ENCODE measurements around the gene NT5M.
"Not testable (repeated sequence)": the region's sequence is repeated elsewhere in the genome, so short reads cannot be mapped to it uniquely, and the experiment has no call there.

Gene NT5M

DNA sequence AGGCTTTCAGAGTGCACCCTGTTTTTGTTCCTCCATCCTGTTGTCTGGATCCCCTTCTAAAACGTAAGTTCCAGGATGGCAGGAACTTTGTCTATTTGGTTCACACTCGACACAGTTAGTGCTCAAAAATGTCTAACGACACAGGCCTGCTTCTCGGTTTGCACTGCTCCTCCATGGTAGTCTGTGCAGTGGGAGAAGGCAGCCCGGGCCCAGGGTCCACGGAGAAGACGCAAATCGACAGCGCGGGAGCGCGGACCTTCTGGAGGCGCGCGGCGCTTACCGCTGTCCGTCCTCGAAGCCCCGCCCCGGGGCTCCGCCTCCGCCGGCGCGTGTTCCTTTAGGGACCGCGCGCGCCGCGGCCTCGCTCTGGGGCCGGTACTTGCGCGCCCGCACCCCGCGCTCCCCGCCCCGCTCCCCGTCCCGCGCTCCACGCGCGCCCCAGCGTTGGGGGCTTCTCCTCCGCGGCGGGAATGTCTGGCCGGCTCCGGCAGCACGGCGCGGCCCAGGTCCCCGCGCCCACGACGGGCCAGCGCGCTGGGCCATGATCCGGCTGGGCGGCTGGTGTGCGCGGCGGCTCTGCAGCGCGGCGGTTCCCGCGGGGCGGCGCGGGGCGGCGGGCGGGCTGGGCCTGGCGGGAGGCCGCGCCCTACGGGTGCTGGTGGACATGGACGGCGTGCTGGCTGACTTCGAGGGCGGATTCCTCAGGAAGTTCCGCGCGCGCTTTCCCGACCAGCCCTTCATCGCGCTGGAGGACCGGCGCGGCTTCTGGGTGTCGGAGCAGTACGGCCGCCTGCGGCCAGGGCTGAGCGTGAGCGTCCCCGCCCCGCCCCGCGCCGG, at the start of gene NT5M:
Gene NT5M, plus strand, starts transcription at position 364 of the 837 bp plus-strand sequence. Its CDS starts 178 bp downstream, at position 542.
- no peaks in the 10 kb centered on the region for H3K27me3 ChIP-seq (ENCODE audit: control insufficient read depth in 1 of 2, insufficient read depth in 2 of 2, low read length in 2 of 2)
- peaks cover 18% of the 10 kb centered on the region for H3K4me1 ChIP-seq (ENCODE audit: control insufficient read depth, insufficient read depth, low read length)
- peak within 1 kb of the TSS; percentile 41 for H3K27ac ChIP-seq (ENCODE audit: low read length)
- no peaks in the 10 kb centered on the region for H3K9me3 ChIP-seq (ENCODE audit: control insufficient read depth in 2 of 2, low read length in 2 of 2)
- peak within 1 kb of the TSS; percentile 39 to 48 for H3K9ac ChIP-seq (ENCODE audit: low read length in 2 of 2)
- H3K36me3 ChIP-seq (ENCODE audit: control insufficient read depth in 2 of 2, insufficient read depth in 2 of 2, low read length in 2 of 2): no peaks in the 10 kb centered on the region
- H3K4me3 ChIP-seq (ENCODE audit: low read length in 2 of 2): peak within 1 kb of the TSS; percentile 53 to 78

DNA sequence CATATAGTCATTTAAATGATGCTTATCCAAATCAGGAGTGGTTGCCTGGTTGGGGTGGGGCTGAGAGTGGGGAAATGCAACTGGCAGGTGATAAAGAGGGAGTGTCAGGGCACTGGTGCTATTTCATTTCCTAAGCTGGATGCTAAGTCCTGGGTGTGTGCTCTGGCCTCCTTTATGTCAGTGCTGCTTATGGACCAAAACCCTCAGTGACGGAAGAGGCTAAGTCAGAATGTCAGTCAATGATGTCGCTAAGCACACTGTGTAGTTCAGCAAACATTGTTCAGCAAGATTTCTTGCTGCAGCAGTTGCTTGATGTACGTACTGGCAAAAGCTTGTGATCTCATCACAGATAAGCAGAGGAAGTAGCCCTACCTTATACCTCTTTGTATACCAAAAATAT, 49.8 kb upstream of the NT5M start:
- Histone ChIP-seq H3K36me3 (ENCODE audit: control insufficient read depth in 2 of 2, insufficient read depth in 2 of 2, low read length in 2 of 2) (peaks cover 28 to 37% of the 10 kb centered on the region in 2 donors), H3K4me1 (ENCODE audit: control insufficient read depth, insufficient read depth, low read length) (no peaks in the 10 kb centered on the region), H3K27ac (ENCODE audit: low read length) (no peak overlapping the region), H3K9ac (ENCODE audit: low read length in 2 of 2) (no peak overlapping the region), H3K9me3 (ENCODE audit: control insufficient read depth in 2 of 2, low read length in 2 of 2) (no peaks in the 10 kb centered on the region), H3K27me3 (ENCODE audit: control insufficient read depth in 1 of 2, insufficient read depth in 2 of 2, low read length in 2 of 2) (no peaks in the 10 kb centered on the region), H3K4me3 (ENCODE audit: low read length in 2 of 2) (no peak overlapping the region)

- H3K36me3 ChIP-seq (ENCODE audit: control insufficient read depth in 2 of 2, insufficient read depth in 2 of 2, low read length in 2 of 2): peaks cover 33 to 36% of the 10 kb centered on the region in 2 donors
- H3K27me3 ChIP-seq (ENCODE audit: control insufficient read depth in 1 of 2, insufficient read depth in 2 of 2, low read length in 2 of 2): no peaks in the 10 kb centered on the region
Measured at GRCh38 chr17:17254036-17254435, 49.1 kb upstream of the NT5M start.

DNA sequence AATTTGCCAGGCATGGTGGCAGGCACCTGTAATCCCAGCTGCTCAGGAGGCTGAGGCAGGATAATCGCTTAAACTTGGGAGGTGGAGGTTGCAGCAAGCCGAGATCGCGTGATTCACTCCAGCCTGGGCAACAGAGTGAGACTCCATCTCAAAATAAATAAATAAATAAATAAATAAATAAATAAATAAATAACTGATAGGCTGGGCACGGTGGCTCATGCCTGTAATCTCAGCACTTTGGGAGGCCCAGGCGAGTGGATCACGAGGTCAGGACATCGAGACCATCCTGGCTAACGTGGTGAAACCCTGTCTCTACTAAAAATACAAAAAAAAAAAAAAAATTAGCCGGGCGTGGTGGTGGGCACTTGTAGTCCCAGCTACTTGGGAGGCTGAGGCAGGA, 47.5 kb upstream of the NT5M start:
- H3K36me3 ChIP-seq (ENCODE audit: control insufficient read depth in 2 of 2, insufficient read depth in 2 of 2, low read length in 2 of 2): peaks cover 46% of the 10 kb centered on the region in 2 donors
- H3K9me3 ChIP-seq (ENCODE audit: control insufficient read depth in 2 of 2, low read length in 2 of 2); H3K27me3 ChIP-seq (ENCODE audit: control insufficient read depth in 1 of 2, insufficient read depth in 2 of 2, low read length in 2 of 2); H3K4me3 ChIP-seq (ENCODE audit: low read length in 2 of 2); H3K9ac ChIP-seq (ENCODE audit: low read length in 2 of 2); H3K27ac ChIP-seq (ENCODE audit: low read length); H3K4me1 ChIP-seq (ENCODE audit: control insufficient read depth, insufficient read depth, low read length): not testable (repeated sequence)

More at GRCh38 chr17:17254036-17254435, 49.1 kb upstream of the NT5M start:
- Histone ChIP-seq H3K9ac (ENCODE audit: low read length in 2 of 2) (no peak overlapping the region), H3K27ac (ENCODE audit: low read length) (no peak overlapping the region), H3K9me3 (ENCODE audit: control insufficient read depth in 2 of 2, low read length in 2 of 2) (no peaks in the 10 kb centered on the region), H3K4me1 (ENCODE audit: control insufficient read depth, insufficient read depth, low read length) (no peaks in the 10 kb centered on the region), H3K4me3 (ENCODE audit: low read length in 2 of 2) (no peak overlapping the region)

DNA sequence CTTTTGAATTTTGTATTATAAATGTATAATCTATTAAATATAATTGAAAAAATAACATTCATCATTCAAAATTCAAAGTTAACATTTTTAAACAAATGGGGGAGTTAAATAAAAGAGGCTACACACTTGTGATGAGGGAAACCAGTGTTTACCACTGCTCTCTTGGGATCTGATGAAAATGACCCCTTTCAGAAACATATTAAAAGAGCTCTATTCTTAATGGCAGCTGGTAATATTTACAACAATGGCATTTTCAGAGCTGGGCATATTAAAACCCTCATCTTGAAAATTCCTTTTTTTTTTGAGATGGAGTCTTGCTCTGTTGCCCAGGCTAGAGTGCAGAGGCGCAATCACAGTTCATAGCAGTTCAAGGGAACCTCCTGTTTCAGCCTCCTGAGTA, 46.9 kb upstream of the NT5M start:
- Histone ChIP-seq H3K9ac (ENCODE audit: low read length in 2 of 2) (no peak overlapping the region), H3K4me3 (ENCODE audit: low read length in 2 of 2) (no peak overlapping the region), H3K36me3 (ENCODE audit: control insufficient read depth in 2 of 2, insufficient read depth in 2 of 2, low read length in 2 of 2) (peaks cover 46 to 50% of the 10 kb centered on the region in 2 donors), H3K27me3 (ENCODE audit: control insufficient read depth in 1 of 2, insufficient read depth in 2 of 2, low read length in 2 of 2) (no peaks in the 10 kb centered on the region), H3K27ac (ENCODE audit: low read length) (no peak overlapping the region), H3K9me3 (ENCODE audit: control insufficient read depth in 2 of 2, low read length in 2 of 2) (no peaks in the 10 kb centered on the region), H3K4me1 (ENCODE audit: control insufficient read depth, insufficient read depth, low read length) (no peaks in the 10 kb centered on the region)

- Histone ChIP-seq H3K4me3 (ENCODE audit: low read length in 2 of 2) (no peak overlapping the region), H3K27me3 (ENCODE audit: control insufficient read depth in 1 of 2, insufficient read depth in 2 of 2, low read length in 2 of 2) (no peaks in the 10 kb centered on the region), H3K27ac (ENCODE audit: low read length) (no peak overlapping the region), H3K9ac (ENCODE audit: low read length in 2 of 2) (no peak overlapping the region), H3K4me1 (ENCODE audit: control insufficient read depth, insufficient read depth, low read length) (no peaks in the 10 kb centered on the region), H3K9me3 (ENCODE audit: control insufficient read depth in 2 of 2, low read length in 2 of 2) (no peaks in the 10 kb centered on the region), H3K36me3 (ENCODE audit: control insufficient read depth in 2 of 2, insufficient read depth in 2 of 2, low read length in 2 of 2) (peaks cover 37 to 44% of the 10 kb centered on the region in 2 donors)
Measured at GRCh38 chr17:17258011-17258410, 45.2 kb upstream of the NT5M start.

DNA sequence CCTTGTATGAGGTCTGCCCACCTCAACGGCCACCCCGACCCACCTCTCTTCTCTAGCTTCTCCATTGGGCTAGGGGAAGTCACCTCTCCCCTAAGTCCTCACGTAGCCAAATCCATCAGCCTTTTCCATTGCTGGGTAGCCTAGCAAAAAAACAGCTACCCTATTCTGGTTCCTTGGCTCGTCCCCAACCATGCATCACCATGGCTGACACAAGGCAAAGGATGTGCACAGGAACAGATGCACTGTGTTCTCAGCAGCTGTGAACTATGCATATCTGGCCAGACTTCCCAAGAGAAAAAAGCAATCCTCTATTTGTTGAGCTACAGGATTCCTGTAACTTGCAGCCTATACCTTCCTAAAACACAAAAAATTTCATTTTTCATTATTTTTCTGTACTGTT, 44.2 kb upstream of the NT5M start:
- peaks cover 35 to 43% of the 10 kb centered on the region in 2 donors for H3K36me3 ChIP-seq (ENCODE audit: control insufficient read depth in 2 of 2, insufficient read depth in 2 of 2, low read length in 2 of 2)
- no peaks in the 10 kb centered on the region for H3K27me3 ChIP-seq (ENCODE audit: control insufficient read depth in 1 of 2, insufficient read depth in 2 of 2, low read length in 2 of 2)
- no peak overlapping the region for H3K4me3 ChIP-seq (ENCODE audit: low read length in 2 of 2)
- H3K9me3 ChIP-seq (ENCODE audit: control insufficient read depth in 2 of 2, low read length in 2 of 2): no peaks in the 10 kb centered on the region
- no peak overlapping the region for H3K27ac ChIP-seq (ENCODE audit: low read length)
- no peaks in the 10 kb centered on the region for H3K4me1 ChIP-seq (ENCODE audit: control insufficient read depth, insufficient read depth, low read length)
- H3K9ac ChIP-seq (ENCODE audit: low read length in 2 of 2): no peak overlapping the region

- no peaks in the 10 kb centered on the region for H3K27me3 ChIP-seq (ENCODE audit: control insufficient read depth in 1 of 2, insufficient read depth in 2 of 2, low read length in 2 of 2)
- H3K9me3 ChIP-seq (ENCODE audit: control insufficient read depth in 2 of 2, low read length in 2 of 2): no peaks in the 10 kb centered on the region
- H3K9ac ChIP-seq (ENCODE audit: low read length in 2 of 2): no peak overlapping the region
- no peak overlapping the region for H3K27ac ChIP-seq (ENCODE audit: low read length)
- H3K36me3 ChIP-seq (ENCODE audit: control insufficient read depth in 2 of 2, insufficient read depth in 2 of 2, low read length in 2 of 2): peaks cover 36 to 38% of the 10 kb centered on the region in 2 donors
- no peak overlapping the region for H3K4me3 ChIP-seq (ENCODE audit: low read length in 2 of 2)
- H3K4me1 ChIP-seq (ENCODE audit: control insufficient read depth, insufficient read depth, low read length): no peaks in the 10 kb centered on the region
Measured at GRCh38 chr17:17264430-17264829, 38.7 kb upstream of the NT5M start.

- H3K27me3 ChIP-seq (ENCODE audit: control insufficient read depth in 1 of 2, insufficient read depth in 2 of 2, low read length in 2 of 2): no peaks in the 10 kb centered on the region
- no peak overlapping the region for H3K9ac ChIP-seq (ENCODE audit: low read length in 2 of 2)
- H3K9me3 ChIP-seq (ENCODE audit: control insufficient read depth in 2 of 2, low read length in 2 of 2): no peaks in the 10 kb centered on the region
- H3K4me3 ChIP-seq (ENCODE audit: low read length in 2 of 2): no peak overlapping the region
- H3K27ac ChIP-seq (ENCODE audit: low read length): no peak overlapping the region
- H3K4me1 ChIP-seq (ENCODE audit: control insufficient read depth, insufficient read depth, low read length): no peaks in the 10 kb centered on the region
- H3K36me3 ChIP-seq (ENCODE audit: control insufficient read depth in 2 of 2, insufficient read depth in 2 of 2, low read length in 2 of 2): peaks cover 29 to 51% of the 10 kb centered on the region in 2 donors
Measured at GRCh38 chr17:17269926-17270773, 33.0 kb upstream of the NT5M start.

GRCh38 chr17:17275971-17276370, 27.2 kb upstream of the NT5M start:
- Histone ChIP-seq H3K4me1 (ENCODE audit: control insufficient read depth, insufficient read depth, low read length) (peaks cover 20% of the 10 kb centered on the region), H3K4me3 (ENCODE audit: low read length in 2 of 2) (no peak overlapping the region), H3K9me3 (ENCODE audit: control insufficient read depth in 2 of 2, low read length in 2 of 2) (no peaks in the 10 kb centered on the region), H3K36me3 (ENCODE audit: control insufficient read depth in 2 of 2, insufficient read depth in 2 of 2, low read length in 2 of 2) (peaks cover 10 to 22% of the 10 kb centered on the region in 2 donors), H3K9ac (ENCODE audit: low read length in 2 of 2) (no peak overlapping the region), H3K27ac (ENCODE audit: low read length) (no peak overlapping the region), H3K27me3 (ENCODE audit: control insufficient read depth in 1 of 2, insufficient read depth in 2 of 2, low read length in 2 of 2) (no peaks in the 10 kb centered on the region)

Data from stomach smooth muscle (tissue), 2 donors.